HG02840 (cell line): Measurements from ENCODE around the gene CTCF.

Experiments used
- ATAC-seq: cut with Tn5 transposase; IDR thresholded peaks from one replicate; pipeline ENCODE4 v1.9.1; 2021; ENCODE audit warnings: mild to moderate bottlenecking, moderate library complexity, moderate number of reproducible peaks; ENCODE audit not compliant: unreplicated experiment, low FRiP score

The CTCF gene

DNA sequence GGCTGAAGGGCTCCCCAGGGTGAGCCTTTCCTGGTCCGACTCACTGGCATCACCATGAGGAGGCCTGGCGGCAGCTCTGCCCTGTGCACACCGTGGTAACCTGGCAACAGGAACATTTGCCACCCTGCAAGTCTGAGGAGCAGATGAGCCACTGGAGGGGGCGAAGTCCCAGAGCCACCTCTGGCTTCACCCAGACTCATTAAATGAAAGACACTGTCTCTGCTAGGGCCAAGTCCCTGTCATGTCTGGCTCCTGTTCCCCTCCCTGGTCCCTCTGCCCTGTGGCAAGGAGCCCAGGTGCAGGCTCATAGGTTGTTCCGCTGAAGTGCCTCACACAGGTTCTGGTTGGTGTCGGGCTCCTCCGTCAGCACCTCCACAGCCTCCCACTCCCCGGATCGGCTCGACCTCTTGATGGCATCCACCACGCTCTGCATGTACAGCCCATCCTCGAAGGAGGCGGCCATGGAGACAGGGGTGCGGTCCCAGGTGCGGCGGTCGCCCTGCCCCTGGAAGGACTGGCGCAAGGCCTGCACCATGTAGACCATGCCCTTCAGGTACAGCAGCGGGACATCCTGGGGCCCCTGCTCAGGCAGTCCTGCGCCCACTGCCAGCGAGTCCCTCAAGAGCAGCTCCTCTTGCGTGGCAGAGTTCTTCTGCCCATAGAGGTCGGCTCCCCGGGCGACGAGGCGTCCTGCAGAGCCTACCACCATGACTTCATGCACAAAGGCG is 112.7 kb downstream of the CTCF start:
- ATAC-seq = no peak

DNA sequence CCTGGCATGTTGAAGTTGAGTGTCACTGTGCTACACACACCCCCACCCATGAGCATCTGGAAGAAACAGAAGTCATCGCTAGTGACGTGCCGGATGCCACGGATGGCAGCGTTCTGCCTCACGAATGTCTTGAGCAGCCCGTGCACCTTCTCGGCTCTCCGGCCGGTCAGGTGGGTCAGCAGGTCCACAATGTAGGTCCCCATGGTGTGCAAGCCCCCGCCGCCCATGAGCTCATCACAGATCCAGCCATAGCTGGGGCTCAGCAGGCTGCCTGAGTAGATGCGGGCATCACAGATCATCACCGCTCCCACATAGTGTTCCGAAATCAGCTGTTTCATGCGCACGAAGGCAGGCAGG is 113.2 kb downstream of the CTCF start:
- ATAC-seq = no peak

DNA sequence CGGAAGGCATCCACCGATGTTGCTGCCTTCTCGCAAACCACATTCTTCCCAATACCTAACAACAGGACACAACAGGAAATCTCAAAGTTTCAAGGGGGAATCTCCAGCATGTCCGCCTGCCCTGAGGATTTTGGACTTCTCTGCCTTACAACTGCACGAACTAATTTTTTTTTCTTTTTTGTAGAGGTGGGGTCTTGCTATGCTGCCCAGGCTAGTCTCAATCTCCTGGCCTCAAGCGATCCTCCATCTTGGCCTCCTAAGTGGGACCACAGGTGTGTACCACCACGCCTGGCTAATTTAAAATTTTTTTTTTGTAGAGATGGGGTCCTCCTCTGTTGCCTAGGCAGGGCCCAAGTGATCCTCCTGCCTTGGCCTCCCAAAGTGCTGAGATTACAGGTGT is 113.7 kb downstream of the CTCF start:
- ATAC-seq = no peak

DNA sequence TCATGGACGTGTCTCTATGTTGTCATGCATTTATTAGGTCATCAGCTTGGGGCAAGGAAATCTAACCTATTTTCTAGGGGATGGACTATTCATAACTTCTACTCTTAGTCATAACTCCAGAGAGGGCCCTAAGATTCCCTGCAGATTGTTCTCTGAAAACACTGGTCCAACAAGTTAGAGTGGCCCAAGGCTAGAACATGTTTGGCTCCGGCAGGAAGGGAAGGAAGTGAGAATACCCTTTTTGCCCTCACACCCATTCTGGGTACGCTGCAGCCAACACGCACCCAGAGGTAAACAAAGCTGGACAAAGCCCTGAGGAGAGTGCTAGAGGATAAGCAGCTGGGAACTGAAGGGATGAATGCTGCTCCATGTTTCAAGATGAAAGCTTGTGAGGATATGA is 114.2 kb downstream of the CTCF start:
- ATAC-seq = no peak

DNA sequence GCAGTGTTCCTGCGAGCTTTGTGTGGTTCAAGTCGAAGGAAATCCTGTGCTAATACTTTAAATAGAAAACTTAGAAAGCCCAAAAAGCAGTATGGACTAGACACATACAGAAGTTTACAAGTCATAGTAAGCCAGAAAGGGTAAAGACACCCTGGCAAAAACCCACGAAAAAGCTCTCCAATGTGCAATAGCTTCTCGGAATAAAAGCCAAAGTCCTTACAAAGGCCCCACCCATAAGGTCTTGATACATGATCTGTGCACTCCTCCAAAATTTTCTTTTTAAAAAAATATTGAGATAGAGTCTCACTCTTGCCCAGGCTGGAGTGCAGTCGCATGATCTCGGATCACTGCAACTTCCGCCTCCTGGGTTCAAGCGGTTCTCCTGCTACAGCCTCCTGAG is 114.6 kb downstream of the CTCF start:
- ATAC-seq = no peak

DNA sequence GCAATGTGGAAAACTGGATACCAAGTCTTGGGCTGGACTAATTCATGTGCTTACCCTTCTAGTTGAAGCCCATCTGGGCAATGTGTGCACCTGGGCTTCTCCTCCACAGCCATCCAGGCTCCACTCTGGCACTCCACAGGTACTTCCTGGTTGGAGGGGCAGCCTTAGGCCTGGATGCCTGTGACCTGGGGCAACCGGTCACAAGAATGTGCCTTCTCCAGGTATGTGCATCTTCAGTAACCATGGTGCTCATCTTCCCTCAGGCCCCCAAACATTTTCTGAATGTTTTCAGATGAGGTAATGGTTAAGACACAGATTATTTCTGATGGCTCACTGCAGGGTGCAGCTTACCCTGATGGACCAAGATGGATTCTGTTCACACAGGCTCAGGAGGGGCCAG is 115.4 kb downstream of the CTCF start:
- ATAC-seq = no peak

DNA sequence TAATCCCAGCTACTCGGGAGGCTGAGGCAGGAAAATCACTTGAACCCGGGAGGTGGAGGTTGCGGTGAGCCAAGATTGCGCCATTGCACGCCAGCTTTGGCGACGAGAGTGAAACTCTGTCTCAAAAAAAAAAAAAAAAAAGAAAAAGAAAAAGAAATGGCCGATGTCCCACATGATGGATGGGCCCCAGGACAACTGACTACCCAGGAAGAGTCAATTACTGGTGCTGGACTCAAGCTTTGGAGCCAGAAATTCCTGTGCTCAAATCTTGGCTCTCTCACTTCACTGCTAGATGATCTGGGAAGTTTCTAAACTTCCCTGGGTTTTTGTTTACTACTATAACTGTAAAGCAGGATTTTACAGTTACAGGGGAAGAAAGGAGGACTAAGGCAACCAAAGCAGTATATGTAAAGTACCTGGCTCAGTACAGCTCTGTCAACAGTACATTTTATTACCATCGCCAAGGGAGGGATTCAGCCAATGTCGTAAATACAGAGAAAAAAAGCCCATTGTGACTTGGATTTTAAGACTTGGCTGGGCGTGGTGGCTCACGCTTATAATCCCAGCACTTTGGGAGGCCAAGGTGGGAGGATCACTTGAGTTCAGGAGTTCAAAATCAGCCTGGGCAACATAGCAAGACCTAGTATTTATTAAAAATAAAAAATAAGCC is 116.2 kb downstream of the CTCF start:
- no peak for ATAC-seq

DNA sequence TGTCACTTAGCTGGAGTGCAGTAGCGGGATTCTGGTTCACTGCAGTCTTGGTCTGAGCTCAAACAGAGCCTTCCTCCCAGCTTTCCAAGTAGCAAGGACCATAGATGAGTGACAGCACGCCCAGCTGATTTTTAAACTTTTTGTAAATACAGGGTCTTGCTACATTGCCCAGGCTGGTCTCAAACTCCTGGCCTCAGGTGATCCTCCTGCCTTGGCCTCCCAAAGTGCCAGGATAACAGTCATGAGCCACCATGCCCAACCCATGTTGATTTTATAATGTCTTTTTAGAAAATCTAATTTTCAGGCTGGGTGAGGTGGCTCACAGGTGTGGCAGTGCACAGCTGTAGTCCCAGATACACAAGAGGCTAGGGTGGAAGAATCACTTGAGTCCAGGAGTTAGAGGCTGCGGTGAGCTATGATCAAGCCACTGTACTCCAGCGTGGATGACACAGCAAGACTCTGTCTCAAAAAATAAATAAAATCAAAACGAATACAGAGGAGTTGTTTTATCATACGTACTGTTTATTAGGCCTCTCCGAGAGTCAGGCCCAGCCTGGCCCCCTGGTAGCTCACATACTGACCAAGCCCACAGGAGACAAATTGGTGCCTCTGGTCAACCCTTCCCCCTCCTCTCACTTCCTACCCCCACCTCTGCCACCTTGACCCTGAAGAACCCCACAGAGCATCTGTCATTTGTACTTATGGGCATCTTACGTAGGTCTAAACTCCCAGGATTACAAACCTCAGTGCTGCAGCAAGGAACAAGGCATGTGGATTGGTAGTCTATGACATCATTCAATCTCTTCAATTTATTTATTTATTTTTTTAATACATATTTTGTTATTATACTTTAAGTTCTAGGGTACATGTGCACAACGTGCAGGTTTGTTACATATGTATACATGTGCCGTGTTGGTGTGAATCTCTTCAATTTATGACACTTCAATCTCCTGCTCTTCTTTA is 117.9 kb downstream of the CTCF start:
- no peak for ATAC-seq

DNA sequence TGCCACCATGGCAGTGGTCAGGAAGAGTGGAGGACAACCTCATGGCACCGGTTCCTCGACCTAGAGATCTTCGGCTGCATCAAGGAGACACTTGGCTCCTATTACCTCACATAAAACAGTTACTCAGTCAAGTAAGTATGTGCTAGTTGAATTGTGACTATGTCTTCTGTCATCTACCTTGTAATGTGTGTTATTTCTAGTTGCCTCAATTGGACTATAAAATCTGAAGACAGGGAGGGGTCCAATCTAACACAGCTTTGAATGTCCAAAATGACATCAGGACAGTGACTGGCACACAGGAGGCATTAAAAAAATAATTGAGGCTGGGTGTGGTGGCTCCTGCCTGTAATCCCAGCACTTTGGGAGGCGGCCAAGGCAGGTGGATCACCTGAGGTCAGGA is 121.4 kb downstream of the CTCF start:
- no peak for ATAC-seq

DNA sequence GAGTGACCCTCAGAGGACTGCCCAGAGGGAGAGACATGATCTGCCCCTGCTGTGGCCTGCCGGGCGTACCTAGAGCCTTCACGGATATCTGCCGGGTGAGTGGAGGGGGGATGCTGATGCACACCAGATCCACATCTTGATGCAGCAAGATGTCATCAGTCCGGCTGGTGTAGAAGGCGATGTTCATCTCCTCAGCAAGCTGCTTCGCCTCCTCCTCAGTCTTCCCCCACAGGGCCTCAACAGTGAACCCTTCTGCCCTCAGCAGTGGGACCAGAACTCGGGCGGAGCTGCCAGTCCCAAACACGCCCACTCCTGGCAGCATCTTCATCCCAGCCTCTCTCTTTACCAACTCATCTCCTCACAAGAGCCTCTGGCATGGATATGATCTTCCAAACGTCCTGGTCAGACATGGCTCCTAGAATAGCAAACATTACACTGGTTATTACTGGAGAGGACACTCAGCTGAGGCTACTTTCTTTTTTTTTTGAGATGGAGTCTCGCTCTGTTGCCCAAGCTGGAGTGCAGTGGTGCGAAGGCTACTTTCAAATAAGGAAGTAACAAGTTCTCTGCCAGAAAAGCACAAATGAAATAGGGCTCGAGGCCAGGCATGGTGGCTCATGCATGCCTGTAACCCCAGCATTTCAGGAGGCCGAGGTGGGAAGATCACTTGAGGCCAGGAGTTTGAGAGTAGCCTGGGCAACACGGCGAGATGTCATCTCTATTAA is 123.2 kb downstream of the CTCF start:
- no peak for ATAC-seq
